DND-41 (cell line): ENCODE results near the gene ZNF638.
A peak's percentile ranks its signal among the peaks of the same experiment; 100 is the strongest.
"Not testable (repeated sequence)": the region's sequence is repeated elsewhere in the genome, so short reads cannot be mapped to it uniquely, and the experiment has no call there.

ENCODE experiments used
- ATAC-seq: fragments of 200-7000 bp; cut with Tn5 transposase; 3 replicates; pipeline ENCODE4 v1.9.1; 2021; ENCODE audit warnings: low read depth; ENCODE audit not compliant: insufficient read depth
- DNase-seq: peaks from one replicate; pipeline ENCODE4 v3.0.0-alpha.2; 2020
- H2AFZ ChIP-seq: 2 replicates; pipeline ENCODE4 v1.6.0; 2012; ENCODE audit warnings: low read depth, low read length
- H3K27ac ChIP-seq: 2 replicates; pipeline ENCODE4 v1.5.1; 2012; ENCODE audit warnings: low read length, inconsistent platforms
- H3K27me3 ChIP-seq: fragments of 200-600 bp; sonication (generic); 2 replicates; pipeline ENCODE4 v1.6.0; 2012; ENCODE audit warnings: low read length, mild to moderate bottlenecking, inconsistent platforms; ENCODE audit not compliant: insufficient read depth, poor library complexity
- H3K36me3 ChIP-seq: 2 replicates; pipeline ENCODE4 v1.5.1; 2012; ENCODE audit warnings: low read length, inconsistent platforms; ENCODE audit not compliant: insufficient read depth
- H3K4me1 ChIP-seq: 2 replicates; pipeline ENCODE4 v1.5.1; 2012; ENCODE audit warnings: mild to moderate bottlenecking, low read length; ENCODE audit not compliant: insufficient read depth
- H3K4me2 ChIP-seq: 2 replicates; pipeline ENCODE4 v1.6.0; 2012; ENCODE audit warnings: mild to moderate bottlenecking, moderate library complexity, low read length, inconsistent platforms; ENCODE audit not compliant: insufficient read depth
- H3K4me3 ChIP-seq, 2 experiments: fragments of 200-600 bp in 1 of 2; shearing (Covaris generic) in 1 of 2; 2 replicates each; pipeline ENCODE4 v1.5.1; 2012 to 2016; ENCODE audit warnings: inconsistent platforms in 2 of 2, low read length in 2 of 2, mild to moderate bottlenecking in 2 of 2, low read depth in 1 of 2, moderate library complexity in 1 of 2
- H3K79me2 ChIP-seq: 2 replicates; pipeline ENCODE4 v1.6.0; 2012; ENCODE audit warnings: low read length, inconsistent platforms; ENCODE audit not compliant: insufficient read depth
- H3K9ac ChIP-seq: 2 replicates; pipeline ENCODE4 v1.6.0; 2012; ENCODE audit warnings: low read depth, mild to moderate bottlenecking, inconsistent platforms, low read length, moderate library complexity
- H3K9me3 ChIP-seq: 2 replicates; pipeline ENCODE4 v1.5.1; 2012; ENCODE audit warnings: low read length, moderate library complexity, mild to moderate bottlenecking, inconsistent platforms; ENCODE audit not compliant: insufficient read depth, severe bottlenecking
- H4K20me1 ChIP-seq: 2 replicates; pipeline ENCODE4 v1.6.0; 2012; ENCODE audit warnings: low read length; ENCODE audit not compliant: insufficient read depth
- EZH2 ChIP-seq: IDR thresholded peaks from 3 replicates; pipeline ENCODE4 v1.6.1; 2012; ENCODE audit warnings: borderline replicate concordance, low read depth, mild to moderate bottlenecking, moderate library complexity, low read length, inconsistent platforms; ENCODE audit not compliant: severe bottlenecking
- TF ChIP-seq, protein P1 (sequence below): IDR thresholded peaks from 2 replicates; pipeline ENCODE4 v1.5.1; 2012; ENCODE audit warnings: borderline replicate concordance, low read length, moderate library complexity, mild to moderate bottlenecking; ENCODE audit not compliant: poor library complexity, severe bottlenecking; ENCODE audit errors: extremely low read depth

Gene ZNF638

DNA sequence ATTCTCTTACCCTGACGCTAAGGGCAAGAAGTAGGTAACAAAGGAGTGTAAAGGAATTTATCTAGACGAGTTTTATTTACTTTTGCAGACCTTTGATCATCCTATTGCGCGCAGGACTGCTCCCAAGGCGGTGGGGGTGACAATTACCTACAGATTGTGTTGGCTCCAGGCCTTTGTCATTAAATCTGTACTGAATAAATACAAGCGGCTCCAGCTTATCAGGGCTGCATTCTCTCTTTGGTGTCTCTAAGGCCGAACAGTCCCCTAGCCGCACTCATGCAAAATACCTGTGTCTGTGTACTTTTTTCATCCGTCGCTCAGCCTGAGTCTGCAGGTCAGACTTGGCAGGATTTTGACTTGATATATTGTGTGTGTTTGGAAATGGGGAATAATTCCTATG, 63.9 kb downstream of the ZNF638 start:
- no peak overlapping the region for H3K9ac ChIP-seq
- H3K4me3 ChIP-seq = no peak overlapping the region
- no peaks in the 10 kb centered on the region for H3K27me3 ChIP-seq
- ATAC-seq (no peak), DNase-seq (no peak)
- H3K4me2 ChIP-seq = no peak overlapping the region
- no peaks in the 10 kb centered on the region for H4K20me1 ChIP-seq
- no peaks in the 10 kb centered on the region for H3K4me1 ChIP-seq
- H3K79me2 ChIP-seq = no peaks in the 10 kb centered on the region
- TF ChIP-seq, protein P1, sequence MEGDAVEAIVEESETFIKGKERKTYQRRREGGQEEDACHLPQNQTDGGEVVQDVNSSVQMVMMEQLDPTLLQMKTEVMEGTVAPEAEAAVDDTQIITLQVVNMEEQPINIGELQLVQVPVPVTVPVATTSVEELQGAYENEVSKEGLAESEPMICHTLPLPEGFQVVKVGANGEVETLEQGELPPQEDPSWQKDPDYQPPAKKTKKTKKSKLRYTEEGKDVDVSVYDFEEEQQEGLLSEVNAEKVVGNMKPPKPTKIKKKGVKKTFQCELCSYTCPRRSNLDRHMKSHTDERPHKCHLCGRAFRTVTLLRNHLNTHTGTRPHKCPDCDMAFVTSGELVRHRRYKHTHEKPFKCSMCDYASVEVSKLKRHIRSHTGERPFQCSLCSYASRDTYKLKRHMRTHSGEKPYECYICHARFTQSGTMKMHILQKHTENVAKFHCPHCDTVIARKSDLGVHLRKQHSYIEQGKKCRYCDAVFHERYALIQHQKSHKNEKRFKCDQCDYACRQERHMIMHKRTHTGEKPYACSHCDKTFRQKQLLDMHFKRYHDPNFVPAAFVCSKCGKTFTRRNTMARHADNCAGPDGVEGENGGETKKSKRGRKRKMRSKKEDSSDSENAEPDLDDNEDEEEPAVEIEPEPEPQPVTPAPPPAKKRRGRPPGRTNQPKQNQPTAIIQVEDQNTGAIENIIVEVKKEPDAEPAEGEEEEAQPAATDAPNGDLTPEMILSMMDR = no peak
- TF ChIP-seq EZH2 = no peak
- H3K9me3 ChIP-seq = no peaks in the 10 kb centered on the region
- H3K36me3 ChIP-seq = peaks cover 82% of the 10 kb centered on the region
- no peak overlapping the region for H2AFZ ChIP-seq
- no peak overlapping the region for H3K27ac ChIP-seq

DNA sequence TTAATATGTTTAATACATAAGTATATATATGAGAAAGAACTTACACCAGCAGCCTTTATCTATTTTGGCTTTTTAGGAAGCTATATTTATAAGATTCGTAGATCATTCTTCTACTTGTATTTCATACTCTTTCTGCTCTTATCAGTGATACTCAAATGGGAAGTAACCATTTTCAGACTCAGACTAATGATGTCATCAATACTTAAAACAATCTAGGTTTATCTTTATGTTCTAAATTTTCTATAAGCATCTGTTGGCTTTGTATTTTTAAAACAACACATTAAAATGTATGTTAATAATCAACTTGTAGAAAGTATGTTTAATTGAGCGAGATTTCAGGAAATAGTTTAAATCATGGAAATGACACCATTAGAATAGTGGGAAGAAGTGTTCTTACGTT, 70.8 kb downstream of the ZNF638 start:
- Histone ChIP-seq H3K36me3 (peaks cover 77% of the 10 kb centered on the region), H2AFZ (no peak overlapping the region), H3K79me2 (no peaks in the 10 kb centered on the region), H3K4me1 (no peaks in the 10 kb centered on the region), H3K9me3 (no peaks in the 10 kb centered on the region), H3K27ac (no peak overlapping the region), H3K27me3 (no peaks in the 10 kb centered on the region), H3K4me2 (no peak overlapping the region), H3K9ac (no peak overlapping the region), H4K20me1 (no peaks in the 10 kb centered on the region), H3K4me3 (no peak overlapping the region)
- DNase-seq = no peak
- TF ChIP-seq EZH2 = no peak
- TF ChIP-seq, protein P1 = no peak
- ATAC-seq = no peak

DNA sequence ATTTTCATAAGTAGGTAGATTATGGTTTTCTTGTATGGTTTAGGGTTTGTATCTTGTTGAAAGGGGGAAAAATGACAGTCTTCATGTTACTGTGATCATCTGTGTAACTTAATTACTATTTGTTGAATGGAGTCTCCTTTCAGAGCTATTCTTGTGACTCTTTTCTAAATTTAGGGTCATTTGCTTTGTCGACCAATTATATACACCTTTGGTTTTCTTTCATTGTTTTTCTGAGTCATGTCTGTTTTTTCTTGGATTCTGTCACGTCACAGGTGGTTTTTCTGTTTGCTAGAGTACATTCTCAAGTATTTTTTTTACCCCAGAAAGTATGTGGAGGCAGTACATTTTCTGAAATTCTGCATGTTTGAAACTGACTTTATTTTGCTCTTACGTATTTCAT, 78.0 kb downstream of the ZNF638 start:
- Histone ChIP-seq H3K9me3 (no peaks in the 10 kb centered on the region), H3K27me3 (no peaks in the 10 kb centered on the region), H3K4me1 (no peaks in the 10 kb centered on the region), H3K9ac (no peak overlapping the region), H3K27ac (no peak overlapping the region), H3K36me3 (peaks cover 56% of the 10 kb centered on the region), H3K79me2 (no peaks in the 10 kb centered on the region), H2AFZ (no peak overlapping the region), H3K4me2 (no peak overlapping the region), H4K20me1 (no peaks in the 10 kb centered on the region), H3K4me3 (no peak overlapping the region)
- DNase-seq (no peak), ATAC-seq (no peak)
- TF ChIP-seq EZH2 = no peak
- TF ChIP-seq, protein P1 = no peak

DNA sequence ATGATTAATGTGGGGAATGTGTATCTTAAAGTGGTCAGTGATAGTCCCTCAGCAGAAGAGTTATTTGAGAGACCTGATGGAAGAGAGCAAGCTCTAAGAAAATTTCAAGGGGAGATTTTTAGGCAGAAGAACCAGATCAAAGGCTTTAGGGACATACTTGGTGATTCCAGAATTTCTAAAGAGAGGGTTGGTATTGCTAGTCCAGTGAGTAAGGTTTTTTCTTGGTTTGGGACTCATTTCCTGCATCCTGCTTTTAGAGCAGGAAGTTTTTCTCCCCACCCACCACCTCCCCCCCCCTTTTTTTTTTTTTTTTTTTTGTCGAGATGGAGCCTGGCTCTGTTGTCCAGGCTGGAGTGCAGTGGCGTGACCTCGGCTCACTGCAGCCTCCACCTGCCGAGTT, 79.1 kb downstream of the ZNF638 start:
- no peak for ATAC-seq
- Histone ChIP-seq H3K4me2 (no peak overlapping the region), H3K27ac (no peak overlapping the region), H3K79me2 (no peaks in the 10 kb centered on the region), H3K4me3 (no peak overlapping the region), H2AFZ (no peak overlapping the region), H4K20me1 (no peaks in the 10 kb centered on the region), H3K4me1 (no peaks in the 10 kb centered on the region), H3K9ac (no peak overlapping the region), H3K36me3 (peaks cover 45% of the 10 kb centered on the region), H3K27me3 (no peaks in the 10 kb centered on the region), H3K9me3 (no peaks in the 10 kb centered on the region)
- no peak for DNase-seq
- TF ChIP-seq EZH2 = no peak
- TF ChIP-seq, protein P1 = no peak

DNA sequence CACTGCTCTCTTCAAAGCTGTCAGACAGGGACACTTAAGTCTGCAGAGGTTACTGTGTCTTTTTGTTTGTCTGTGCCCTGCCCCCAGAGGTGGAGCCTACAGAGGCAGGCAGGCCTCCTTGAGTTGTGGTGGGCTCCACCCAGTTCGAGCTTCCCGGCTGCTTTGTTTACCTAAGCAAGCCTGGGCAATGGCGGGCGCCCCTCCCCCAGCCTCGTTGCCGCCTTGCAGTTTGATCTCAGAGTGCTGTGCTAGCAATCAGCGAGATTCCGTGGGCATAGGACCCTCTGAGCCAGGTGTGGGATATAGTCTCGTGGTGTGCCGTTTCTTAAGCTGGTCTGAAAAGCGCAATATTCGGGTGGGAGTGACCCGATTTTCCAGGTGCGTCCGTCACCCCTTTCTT, 85.3 kb downstream of the ZNF638 start:
- H3K4me3 ChIP-seq = peak overlapping the region in 1 of 2 experiments; percentile 48; a peak in 2 of 4 replicates
- not testable (repeated sequence) for H3K27ac ChIP-seq

More for the DNA sequence above, 85.3 kb downstream of the ZNF638 start:
- not testable (repeated sequence) for H3K9ac ChIP-seq, H3K79me2 ChIP-seq, H3K4me2 ChIP-seq, H4K20me1 ChIP-seq, H3K4me1 ChIP-seq, H2AFZ ChIP-seq, H3K27me3 ChIP-seq, ATAC-seq, H3K9me3 ChIP-seq
- peak; percentile 64 for DNase-seq
- peaks cover 24% of the 10 kb centered on the region; the same call in 1 of the 2 replicates for H3K36me3 ChIP-seq
